ENCODE results near the gene ARHGAP32.

DNA sequence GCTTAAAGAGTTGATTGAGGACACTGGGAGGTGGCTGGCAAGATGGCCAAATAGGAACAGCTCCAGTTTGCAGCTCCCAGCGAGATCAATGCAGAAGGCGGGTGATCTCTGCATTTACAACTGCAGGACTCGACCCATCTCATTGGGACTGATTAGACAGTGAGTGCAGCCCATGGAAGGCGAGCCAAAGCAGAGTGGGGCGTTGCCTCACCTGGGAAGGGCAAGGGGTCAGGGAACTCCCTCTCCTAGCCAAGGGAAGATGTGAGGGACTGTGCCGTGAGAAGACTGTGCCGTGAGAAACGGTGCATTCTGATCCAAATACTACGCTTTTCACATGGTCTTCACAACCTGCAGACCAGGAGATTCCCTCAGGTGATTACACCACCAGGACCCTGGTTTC is 36.4 kb downstream of the ARHGAP32 start:
- no peak for TF ChIP-seq POLR2A (IDR thresholded peaks at IDR 0.05; ENCODE audit: extremely low read depth, insufficient read length)
- TF ChIP-seq, protein P1, sequence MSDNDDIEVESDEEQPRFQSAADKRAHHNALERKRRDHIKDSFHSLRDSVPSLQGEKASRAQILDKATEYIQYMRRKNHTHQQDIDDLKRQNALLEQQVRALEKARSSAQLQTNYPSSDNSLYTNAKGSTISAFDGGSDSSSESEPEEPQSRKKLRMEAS (IDR thresholded peaks at IDR 0.05; ENCODE audit: low read depth, low read length): no peak

Measured in NB4 (cell line).